ENCODE data around the gene MTUS2. TPM values are rescaled to one million over a fixed set of nuclear protein-coding genes. Genes with fewer than 3 reads are reported as not detected.

The MTUS2 gene
- total RNA-seq, 1 experiment from 2014 or later = 0.35 TPM

DNA sequence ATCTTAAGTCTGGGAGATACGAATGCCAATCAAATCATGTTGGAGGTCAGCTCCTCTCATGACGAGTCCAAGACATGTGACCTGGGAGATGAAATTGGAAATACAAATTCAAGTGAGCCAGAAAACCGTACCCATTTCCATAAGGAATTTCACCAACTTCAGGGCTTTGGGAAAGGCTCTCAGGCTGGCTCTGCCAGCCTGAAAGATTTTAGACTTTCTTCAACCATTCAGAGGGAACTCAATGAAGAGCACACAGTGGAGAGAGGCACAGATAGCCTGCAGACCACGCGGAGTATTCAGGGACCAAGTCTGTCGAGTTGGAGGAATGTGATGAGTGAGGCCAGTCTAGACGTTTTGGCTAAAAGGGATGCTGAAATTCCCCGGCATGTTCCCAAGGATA is 204.6 kb downstream of the MTUS2 start:
- WGBS (ENCODE audit: extremely low coverage, insufficient read length, low lambda C conversion rate) = no CpG with 5 or more reads among the region's 8 CpGs
- H3K27ac Mint-ChIP-seq = no peak overlapping the region
- no peak for DNase-seq

More for the DNA sequence above, 204.6 kb downstream of the MTUS2 start:
- Mint-ChIP-seq H3K36me3 (ENCODE audit: insufficient read depth in 1 of 3, low read depth in 3 of 3) (peaks cover 0 to 3% (median 0%) of the 10 kb centered on the region in 3 experiments; a peak in 1 of 7 replicates), H3K4me3 (no peak overlapping the region), H3K27me3 (ENCODE audit: low read depth) (peaks cover 6% of the 10 kb centered on the region), H3K9me3 (peaks cover 3% of the 10 kb centered on the region in 2 experiments; a peak in 3 of 5 replicates), H3K4me1 (no peaks in the 10 kb centered on the region)
- Histone ChIP-seq H3K27me3 (ENCODE audit: insufficient read depth, low read length) (no peaks in the 10 kb centered on the region), H2BK20ac (ENCODE audit: low read depth, low read length, poor library complexity, severe bottlenecking) (no peak overlapping the region), H2AFZ (ENCODE audit: low read length) (no peak overlapping the region), H2BK120ac (ENCODE audit: low read depth, low read length, poor library complexity, severe bottlenecking) (no peak overlapping the region), H3K79me2 (ENCODE audit: insufficient read depth, low read length) (no peaks in the 10 kb centered on the region), H3K18ac (ENCODE audit: insufficient read length, low read depth, low read length) (no peak overlapping the region), H4K91ac (ENCODE audit: insufficient read length, low read depth, low read length) (no peak overlapping the region), H2BK12ac (ENCODE audit: insufficient read length, low read depth, low read length) (no peak overlapping the region), H2BK5ac (ENCODE audit: insufficient read length, low read length) (no peak overlapping the region), H3K4me1 (ENCODE audit: insufficient read depth, low read length) (no peaks in the 10 kb centered on the region), H4K8ac (replicated peaks; ENCODE audit: insufficient read length, low read depth, low read length) (no peak overlapping the region), H3K23ac (ENCODE audit: insufficient read length, low read depth, low read length) (no peak overlapping the region), H3K9ac (ENCODE audit: extremely low read depth, insufficient read length, low read length) (no peak overlapping the region), H3K23me2 (ENCODE audit: insufficient read length, low read depth, low read length, poor library complexity, severe bottlenecking) (no peaks in the 10 kb centered on the region), H4K20me1 (ENCODE audit: control insufficient read depth, insufficient read depth, insufficient read length) (no peaks in the 10 kb centered on the region), H3K4me2 (ENCODE audit: insufficient read depth, insufficient read length, low read length) (no peak overlapping the region), H3K79me1 (ENCODE audit: insufficient read depth, low read depth, low read length, poor library complexity, severe bottlenecking) (no peaks in the 10 kb centered on the region), H3K14ac (ENCODE audit: insufficient read depth, low read length) (no peak overlapping the region), H3K4ac (ENCODE audit: low read depth, low read length) (no peak overlapping the region), H2BK15ac (ENCODE audit: low read depth, low read length) (no peak overlapping the region), H2AK5ac (ENCODE audit: insufficient read length, low read length) (no peak overlapping the region), H3K27ac (ENCODE audit: insufficient read length, low read depth, low read length) (no peak overlapping the region), H4K5ac (ENCODE audit: insufficient read length, low read depth, low read length) (no peak overlapping the region), H3K56ac (ENCODE audit: insufficient read length, low read depth, low read length) (no peak overlapping the region), H3K9me3 (ENCODE audit: control insufficient read depth, low read depth, low read length) (no peaks in the 10 kb centered on the region), H3T11ph (ENCODE audit: low read length) (no peak overlapping the region)
- TF ChIP-seq, protein P1, sequence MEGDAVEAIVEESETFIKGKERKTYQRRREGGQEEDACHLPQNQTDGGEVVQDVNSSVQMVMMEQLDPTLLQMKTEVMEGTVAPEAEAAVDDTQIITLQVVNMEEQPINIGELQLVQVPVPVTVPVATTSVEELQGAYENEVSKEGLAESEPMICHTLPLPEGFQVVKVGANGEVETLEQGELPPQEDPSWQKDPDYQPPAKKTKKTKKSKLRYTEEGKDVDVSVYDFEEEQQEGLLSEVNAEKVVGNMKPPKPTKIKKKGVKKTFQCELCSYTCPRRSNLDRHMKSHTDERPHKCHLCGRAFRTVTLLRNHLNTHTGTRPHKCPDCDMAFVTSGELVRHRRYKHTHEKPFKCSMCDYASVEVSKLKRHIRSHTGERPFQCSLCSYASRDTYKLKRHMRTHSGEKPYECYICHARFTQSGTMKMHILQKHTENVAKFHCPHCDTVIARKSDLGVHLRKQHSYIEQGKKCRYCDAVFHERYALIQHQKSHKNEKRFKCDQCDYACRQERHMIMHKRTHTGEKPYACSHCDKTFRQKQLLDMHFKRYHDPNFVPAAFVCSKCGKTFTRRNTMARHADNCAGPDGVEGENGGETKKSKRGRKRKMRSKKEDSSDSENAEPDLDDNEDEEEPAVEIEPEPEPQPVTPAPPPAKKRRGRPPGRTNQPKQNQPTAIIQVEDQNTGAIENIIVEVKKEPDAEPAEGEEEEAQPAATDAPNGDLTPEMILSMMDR (conservative IDR thresholded peaks at IDR 0.05) = no peak

All from H9 (cell line).